GM21717 (cell line): Measurements from ENCODE around the gene CXCL9.
"Not testable (repeated sequence)": the region's sequence is repeated elsewhere in the genome, so short reads cannot be mapped to it uniquely, and the experiment has no call there.

Experiments
- ATAC-seq: cut with Tn5 transposase; IDR thresholded peaks from one replicate; pipeline ENCODE4 v1.9.1; 2021; ENCODE audit warnings: mild to moderate bottlenecking, moderate library complexity; ENCODE audit not compliant: unreplicated experiment

Gene CXCL9

GRCh38 chr4:76012388-76012801, 5.1 kb upstream of the CXCL9 start:
- no peak for ATAC-seq

- peak; percentile 71 for ATAC-seq
These were observed 4.5 kb upstream of the CXCL9 start for GRCh38 chr4:76011700-76012387.

GRCh38 chr4:76011018-76011670, 3.8 kb upstream of the CXCL9 start:
- ATAC-seq, result no peak

GRCh38 chr4:76010576-76010975, 3.3 kb upstream of the CXCL9 start:
- no peak for ATAC-seq

- ATAC-seq, result no peak
These were observed 2.0 kb upstream of the CXCL9 start for GRCh38 chr4:76009311-76009710.

GRCh38 chr4:76003620-76004019, 3.7 kb downstream of the CXCL9 start:
- ATAC-seq, result no peak

- ATAC-seq, result no peak
These were observed 4.3 kb downstream of the CXCL9 start for GRCh38 chr4:76003035-76003434.

GRCh38 chr4:76002176-76002575, 5.1 kb downstream of the CXCL9 start:
- no peak for ATAC-seq

GRCh38 chr4:76001700-76002099, 5.6 kb downstream of the CXCL9 start:
- no peak for ATAC-seq

GRCh38 chr4:76000279-76000678, 7.0 kb downstream of the CXCL9 start:
- ATAC-seq, result no peak

GRCh38 chr4:75998525-75999147, 8.7 kb downstream of the CXCL9 start:
- ATAC-seq, result not testable (repeated sequence)

GRCh38 chr4:75997946-75998345, 9.4 kb downstream of the CXCL9 start:
- no peak for ATAC-seq

GRCh38 chr4:75997081-75997480, 10.2 kb downstream of the CXCL9 start:
- no peak for ATAC-seq

GRCh38 chr4:75995727-75996126, 11.6 kb downstream of the CXCL9 start:
- no peak for ATAC-seq

- no peak for ATAC-seq
These were observed 14.8 kb downstream of the CXCL9 start for GRCh38 chr4:75992462-75992861.

GRCh38 chr4:75989846-75990528, 17.3 kb downstream of the CXCL9 start:
- ATAC-seq, result no peak

GRCh38 chr4:75985116-75985515, 22.2 kb downstream of the CXCL9 start:
- no peak for ATAC-seq

- ATAC-seq, result no peak
These were observed 26.7 kb downstream of the CXCL9 start for GRCh38 chr4:75980576-75980975.

- no peak for ATAC-seq
These were observed 31.1 kb downstream of the CXCL9 start for GRCh38 chr4:75976177-75976576.

- no peak for ATAC-seq
These were observed 33.5 kb downstream of the CXCL9 start for GRCh38 chr4:75973766-75974165.

- no peak for ATAC-seq
These were observed 39.2 kb downstream of the CXCL9 start for GRCh38 chr4:75968084-75968483.

- ATAC-seq, result no peak
These were observed 43.8 kb downstream of the CXCL9 start for GRCh38 chr4:75963558-75963957.
